ENCODE data around the gene QARS1.

QARS1 gene

GRCh38 chr3:49054344-49054862 lies 50.2 kb downstream of the QARS1 start:
- DNase-seq, result no peak

- DNase-seq, result no peak
Measured at GRCh38 chr3:49053543-49053942, 51.0 kb downstream of the QARS1 start.
